ENCODE results near the gene MOGAT3. TPM values are rescaled to one million over a fixed set of nuclear protein-coding genes. Genes with fewer than 3 reads are reported as not detected.

The MOGAT3 gene
- total RNA-seq, 1 donor from 2014 or later: not detected

DNA sequence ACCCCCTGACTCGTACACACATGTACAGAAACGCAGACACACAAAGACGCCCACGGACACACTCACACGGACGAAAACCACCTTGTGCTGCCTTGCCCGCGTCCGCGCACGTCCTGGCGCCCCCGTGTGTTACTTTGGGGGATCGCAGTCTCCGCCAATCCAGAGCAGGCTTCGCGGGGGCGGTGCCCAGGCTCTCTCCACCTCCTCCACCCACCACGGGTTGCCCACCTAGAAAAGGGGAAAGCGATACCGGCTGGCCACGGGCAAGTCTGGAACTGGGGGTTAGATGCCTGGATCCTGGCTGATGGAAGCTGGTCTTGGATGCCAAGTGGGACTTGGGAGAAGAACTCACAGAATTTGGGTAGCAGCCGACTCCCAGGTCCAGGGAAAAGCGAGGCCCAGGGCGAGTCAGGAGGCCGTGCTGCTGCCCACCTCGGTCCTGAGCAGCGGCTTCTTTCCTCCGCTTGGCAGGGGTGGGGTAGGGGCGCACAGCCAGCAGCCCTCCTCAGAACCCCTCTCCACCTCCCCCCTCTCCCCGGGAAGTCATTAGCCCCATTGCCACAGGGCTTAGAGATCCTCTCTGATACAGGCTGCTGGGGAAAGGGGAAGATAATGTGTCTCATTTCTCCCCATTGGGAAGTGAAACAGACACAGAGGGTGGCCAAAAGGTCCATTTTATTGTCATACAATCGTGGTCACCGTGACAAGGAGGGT is 30.8 kb downstream of the MOGAT3 start:
- H3K4me3 ChIP-seq (ENCODE audit: low read depth, low read length): no peak overlapping the region

GRCh38 chr7:101169110-101169837 is 31.6 kb downstream of the MOGAT3 start:
- DNase-seq (ENCODE audit: low read depth): no peak
- Histone ChIP-seq H3K36me3 (ENCODE audit: control insufficient read depth, insufficient read depth, low read length) (no peaks in the 10 kb centered on the region), H3K4me3 (ENCODE audit: low read depth, low read length) (no peak overlapping the region)

More for the DNA sequence above, 30.8 kb downstream of the MOGAT3 start:
- H3K27me3 ChIP-seq (ENCODE audit: control insufficient read depth, insufficient read depth, low read length): peaks cover 56% of the 10 kb centered on the region
- FAIRE-seq (no peak), DNase-seq (ENCODE audit: low read depth) (peak; percentile 41)
- H3K36me3 ChIP-seq (ENCODE audit: control insufficient read depth, insufficient read depth, low read length): no peaks in the 10 kb centered on the region
- peak; percentile 97 for TF ChIP-seq CTCF (IDR thresholded peaks at IDR 0.05; ENCODE audit: insufficient read depth, low read length, severe bottlenecking)

DNA sequence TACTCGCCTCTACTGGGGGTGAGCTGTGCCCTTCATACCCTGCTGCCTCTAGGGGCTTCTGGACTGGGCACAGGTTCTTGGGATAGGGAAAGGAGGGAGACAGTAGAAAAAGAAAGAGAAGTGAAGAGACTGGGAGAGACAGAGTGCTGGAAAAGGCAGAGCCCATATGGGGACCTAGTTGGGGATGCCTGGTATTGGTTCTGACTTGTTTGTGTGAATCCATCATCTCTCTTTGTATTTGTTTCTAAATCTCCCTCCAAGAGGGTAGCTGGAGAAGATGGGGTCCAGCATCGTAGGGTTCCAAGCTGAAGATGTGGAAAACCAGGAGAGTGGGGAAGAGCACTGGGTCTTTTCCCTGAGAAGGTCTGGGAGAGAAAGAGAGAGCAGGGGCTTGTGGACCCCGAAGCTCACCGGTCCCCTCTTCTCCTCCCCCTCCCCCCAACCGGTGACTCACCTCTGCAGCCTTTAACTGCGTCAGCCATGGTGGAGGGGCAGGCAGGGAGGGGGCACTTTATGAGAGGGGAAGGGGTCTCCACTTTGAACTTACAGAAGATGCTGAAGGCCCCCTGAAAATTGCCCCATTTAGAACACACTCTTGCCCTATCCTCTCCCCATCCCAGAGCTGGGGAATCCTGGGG is 32.3 kb downstream of the MOGAT3 start:
- DNase-seq (ENCODE audit: low read depth): no peak
- Histone ChIP-seq H3K36me3 (ENCODE audit: control insufficient read depth, insufficient read depth, low read length) (no peaks in the 10 kb centered on the region), H3K4me3 (ENCODE audit: low read depth, low read length) (no peak overlapping the region), H3K27me3 (ENCODE audit: control insufficient read depth, insufficient read depth, low read length) (peaks cover 48% of the 10 kb centered on the region)
- TF ChIP-seq CTCF (IDR thresholded peaks at IDR 0.05; ENCODE audit: insufficient read depth, low read length, severe bottlenecking): no peak
- no peak for FAIRE-seq

More at GRCh38 chr7:101169110-101169837, 31.6 kb downstream of the MOGAT3 start:
- H3K27me3 ChIP-seq (ENCODE audit: control insufficient read depth, insufficient read depth, low read length): peaks cover 50% of the 10 kb centered on the region
- no peak for FAIRE-seq
- TF ChIP-seq CTCF (IDR thresholded peaks at IDR 0.05; ENCODE audit: insufficient read depth, low read length, severe bottlenecking): no peak

GRCh38 chr7:101167645-101168411 is 33.0 kb downstream of the MOGAT3 start:
- H3K27me3 ChIP-seq (ENCODE audit: control insufficient read depth, insufficient read depth, low read length): peaks cover 43% of the 10 kb centered on the region
- FAIRE-seq (no peak), DNase-seq (ENCODE audit: low read depth) (no peak)
- no peaks in the 10 kb centered on the region for H3K36me3 ChIP-seq (ENCODE audit: control insufficient read depth, insufficient read depth, low read length)
- H3K4me3 ChIP-seq (ENCODE audit: low read depth, low read length): no peak overlapping the region
- TF ChIP-seq CTCF (IDR thresholded peaks at IDR 0.05; ENCODE audit: insufficient read depth, low read length, severe bottlenecking): no peak

GRCh38 chr7:101166909-101167644 is 33.8 kb downstream of the MOGAT3 start:
- Histone ChIP-seq H3K27me3 (ENCODE audit: control insufficient read depth, insufficient read depth, low read length) (peaks cover 36% of the 10 kb centered on the region), H3K36me3 (ENCODE audit: control insufficient read depth, insufficient read depth, low read length) (no peaks in the 10 kb centered on the region), H3K4me3 (ENCODE audit: low read depth, low read length) (no peak overlapping the region)
- no peak for TF ChIP-seq CTCF (IDR thresholded peaks at IDR 0.05; ENCODE audit: insufficient read depth, low read length, severe bottlenecking)
- no peak for DNase-seq (ENCODE audit: low read depth)
- FAIRE-seq: no peak

Measured in bronchial epithelial cell (primary cell).